GM19240 (cell line): ENCODE results near the gene SRGAP1.
"Not testable (repeated sequence)": the region's sequence is repeated elsewhere in the genome, so short reads cannot be mapped to it uniquely, and the experiment has no call there.

ENCODE experiments used
- DNase-seq: peaks from one replicate; pipeline ENCODE4 v3.0.0; 2011; ENCODE audit warnings: low spot score; ENCODE audit not compliant: insufficient read length

Gene SRGAP1

GRCh38 chr12:64004641-64005040, 160.1 kb downstream of the SRGAP1 start:
- no peak for DNase-seq

DNA sequence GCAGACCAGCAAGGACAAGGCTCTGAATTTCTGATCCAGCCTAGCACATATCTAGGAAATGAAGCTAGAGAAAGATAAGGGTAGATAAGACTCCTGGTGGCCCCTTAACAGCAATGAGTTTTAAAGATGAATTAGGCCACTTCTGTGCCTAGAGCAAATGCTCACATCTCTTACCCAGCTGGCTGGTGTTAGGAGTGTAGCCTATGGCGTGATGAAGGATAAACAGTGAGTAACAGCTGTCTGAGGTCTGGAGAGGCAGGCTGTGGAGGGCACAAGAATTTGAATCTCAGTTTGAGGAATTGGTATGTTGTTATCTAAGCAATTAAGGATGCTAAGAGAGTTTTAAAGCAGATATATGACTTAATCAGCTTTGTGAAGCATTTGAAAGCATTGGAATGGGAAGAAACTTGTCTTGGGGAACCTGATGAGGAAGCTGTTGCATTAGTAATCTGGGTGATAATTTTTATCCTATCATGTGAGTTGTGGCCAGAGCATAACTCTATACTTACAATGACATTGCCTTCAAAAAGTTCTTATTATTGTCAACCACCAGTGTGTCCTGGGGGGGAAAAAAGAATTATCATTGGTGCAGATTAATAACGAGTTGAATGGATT, 161.8 kb downstream of the SRGAP1 start:
- DNase-seq = no peak

DNA sequence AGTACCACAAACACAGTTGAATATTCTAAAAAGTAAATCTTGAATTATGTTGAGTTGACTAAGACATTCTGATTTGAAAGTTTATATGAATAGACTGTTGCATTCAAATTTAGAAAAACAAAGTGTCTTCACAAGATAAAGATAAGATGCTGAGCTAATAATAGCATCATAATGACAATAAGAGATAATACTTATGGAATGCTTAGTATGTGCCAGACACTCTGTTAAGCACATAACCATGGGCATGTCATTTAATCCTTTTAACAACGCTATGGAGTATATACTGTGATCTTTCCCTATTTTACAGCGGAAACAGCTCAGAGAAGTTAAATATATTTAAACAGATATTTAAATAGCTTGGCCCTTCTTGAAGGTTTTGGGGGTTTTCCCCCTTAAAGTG, 163.4 kb downstream of the SRGAP1 start:
- no peak for DNase-seq

DNA sequence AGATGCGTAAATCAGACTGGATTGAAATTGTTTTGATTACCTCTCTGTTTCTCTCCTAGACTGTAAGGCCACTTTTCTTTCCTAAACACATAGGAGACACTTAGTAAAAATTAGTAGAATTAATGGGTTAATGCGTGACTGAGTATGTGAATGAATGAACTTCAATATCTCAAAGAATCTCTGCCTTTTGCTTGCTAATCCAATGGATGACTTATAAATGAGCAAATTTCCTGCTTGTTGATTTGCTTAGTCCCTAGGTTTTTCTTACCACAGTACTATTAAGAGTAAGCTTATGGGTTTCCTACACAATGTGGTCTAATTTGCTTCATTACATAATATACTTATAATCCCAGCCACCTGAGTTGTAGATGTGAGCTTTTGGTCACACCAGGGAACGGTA, 164.1 kb downstream of the SRGAP1 start:
- DNase-seq = no peak

- DNase-seq = no peak
Measured at GRCh38 chr12:64009321-64010068, 165.0 kb downstream of the SRGAP1 start.

DNA sequence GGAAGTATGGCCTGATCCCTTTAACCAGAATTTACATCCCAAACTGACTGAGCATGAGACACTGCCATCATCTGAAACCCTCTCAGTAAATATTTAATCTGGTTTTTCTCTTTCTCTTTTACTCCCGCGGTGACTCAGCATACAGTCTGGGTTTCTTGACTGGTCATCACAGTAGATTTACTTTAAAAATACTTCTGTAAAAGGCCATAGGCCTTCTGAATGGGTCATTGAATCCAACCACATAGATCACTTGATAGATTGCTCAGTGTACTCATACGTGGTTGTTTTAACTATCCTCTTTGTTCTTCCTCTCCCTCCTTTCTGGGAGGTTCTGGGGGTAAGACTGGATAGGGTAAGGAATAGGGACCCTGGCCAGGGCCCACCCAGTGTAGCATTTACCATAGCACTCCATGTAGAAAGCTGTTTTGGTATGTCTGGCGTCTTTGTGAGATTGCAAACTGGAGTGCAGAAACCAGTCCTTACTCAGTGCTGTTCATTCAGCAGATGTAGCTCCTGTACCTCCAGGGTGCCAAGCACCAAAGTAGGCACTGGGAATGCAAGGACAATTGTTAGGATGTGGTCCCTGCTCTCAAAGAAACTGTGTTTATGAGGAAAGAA, 165.7 kb downstream of the SRGAP1 start:
- DNase-seq = no peak

DNA sequence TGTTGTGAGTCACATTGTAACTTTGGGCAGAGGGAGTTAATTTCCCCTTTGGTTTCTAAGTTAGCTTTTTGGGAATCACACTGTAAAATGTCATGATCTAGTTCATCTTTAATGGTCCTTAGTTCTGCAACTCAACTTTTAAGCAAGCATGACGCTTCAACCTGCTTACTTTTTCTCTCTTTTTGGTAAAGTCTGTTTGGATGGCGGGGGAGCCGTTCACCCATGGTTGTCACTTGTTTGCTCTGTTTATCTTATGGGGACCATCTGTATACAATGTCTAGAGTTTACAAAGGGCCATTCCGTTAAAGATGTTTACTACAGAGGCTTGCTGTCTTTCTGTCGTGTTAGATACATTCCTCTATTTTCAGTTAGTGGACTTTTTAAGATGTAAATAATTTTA, 172.0 kb downstream of the SRGAP1 start:
- no peak for DNase-seq

- not testable (repeated sequence) for DNase-seq
Measured at GRCh38 chr12:64018116-64018515, 173.6 kb downstream of the SRGAP1 start.

DNA sequence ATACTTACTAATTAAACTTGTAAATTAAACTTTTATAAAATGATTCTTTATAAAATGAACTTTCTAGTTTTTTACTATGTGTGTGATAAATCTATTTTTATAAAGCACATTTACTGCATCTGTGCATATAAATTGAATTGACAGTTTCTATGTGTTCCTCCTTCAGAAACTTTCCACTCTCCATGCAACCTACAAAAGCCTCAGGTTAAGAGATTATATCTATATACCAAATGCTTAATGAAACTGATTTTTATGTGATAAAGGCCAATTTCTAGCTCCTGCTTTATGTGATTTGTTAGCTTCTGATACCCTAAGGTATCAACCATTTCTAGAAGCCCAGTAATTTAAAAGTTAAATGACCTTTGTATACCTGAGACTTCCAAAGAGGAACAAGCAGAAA, 174.0 kb downstream of the SRGAP1 start:
- DNase-seq = no peak

DNA sequence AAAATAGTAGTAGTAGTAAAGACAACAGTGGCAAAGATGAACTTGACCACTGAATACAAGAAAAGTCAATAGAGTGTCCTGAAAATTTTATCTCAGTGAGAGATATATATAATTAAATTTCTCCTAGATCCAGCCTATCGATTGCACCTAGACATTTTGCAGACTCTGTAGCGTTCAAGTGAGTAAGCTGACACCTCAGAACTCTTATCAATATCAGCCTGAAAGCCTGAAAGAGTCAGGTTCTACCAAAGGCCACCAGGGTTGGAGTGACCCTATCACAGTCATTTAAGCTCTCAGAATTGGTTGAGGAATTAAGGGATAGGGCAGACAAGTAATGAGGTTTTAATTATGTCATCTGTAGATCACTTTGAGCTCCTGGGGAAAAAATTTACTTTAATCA, 174.6 kb downstream of the SRGAP1 start:
- DNase-seq = no peak

- DNase-seq = no peak
Measured at GRCh38 chr12:64019654-64020053, 175.2 kb downstream of the SRGAP1 start.

DNA sequence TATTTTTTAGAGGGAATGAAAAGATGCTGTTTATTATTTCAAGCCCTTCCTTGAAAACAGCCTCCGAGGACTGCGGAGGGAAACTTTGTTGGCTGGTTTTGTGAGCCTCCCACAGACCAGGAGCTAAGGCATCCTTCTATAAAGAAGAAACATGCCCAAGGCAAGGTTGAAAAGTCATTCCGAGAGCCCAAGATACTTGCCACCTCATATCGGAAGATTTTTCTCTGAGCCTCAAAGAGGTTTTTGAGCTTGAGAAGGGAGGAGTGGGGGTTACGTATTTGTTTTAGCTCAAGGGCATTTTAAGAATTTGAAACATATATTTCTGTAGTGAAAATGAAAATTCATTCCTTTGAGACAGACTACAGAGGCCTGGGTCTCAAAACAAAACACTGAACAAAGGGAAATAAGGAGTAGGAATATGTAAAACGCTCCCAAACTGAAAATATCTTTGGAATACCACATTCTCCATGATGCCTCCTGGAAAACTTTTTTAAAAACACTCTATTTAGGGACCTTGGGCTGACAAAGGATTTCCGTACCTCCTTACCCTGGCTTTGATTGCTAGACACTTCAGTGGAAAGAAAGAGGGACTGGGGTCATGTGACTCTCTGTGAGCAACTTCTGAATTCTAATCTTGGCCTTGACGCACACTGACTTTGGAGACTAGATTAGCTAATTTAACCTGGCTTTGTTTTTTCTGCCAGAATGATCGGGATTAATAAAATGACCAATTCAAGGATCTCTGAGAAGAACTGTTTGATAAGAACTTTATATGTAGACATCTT, 180.9 kb downstream of the SRGAP1 start:
- DNase-seq = no peak

DNA sequence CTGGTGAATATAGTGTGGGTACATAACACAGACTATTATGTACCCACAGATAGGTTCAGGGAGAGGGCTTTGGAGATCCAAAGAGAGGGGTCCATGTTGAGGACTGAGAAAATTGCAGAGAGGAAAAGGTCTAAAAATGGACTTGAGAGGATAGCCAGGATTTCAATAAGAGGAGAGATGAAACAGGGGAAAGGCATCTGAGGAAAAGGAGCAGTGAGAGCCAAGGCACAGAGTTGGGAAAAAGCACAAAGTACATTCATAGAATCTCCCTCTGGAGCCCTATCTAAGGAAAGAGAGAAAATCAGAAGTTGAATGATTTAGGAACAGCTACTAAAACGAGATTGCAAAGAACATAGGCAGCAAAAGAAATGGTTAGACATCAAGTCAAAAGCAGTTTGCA, 182.8 kb downstream of the SRGAP1 start:
- no peak for DNase-seq

DNA sequence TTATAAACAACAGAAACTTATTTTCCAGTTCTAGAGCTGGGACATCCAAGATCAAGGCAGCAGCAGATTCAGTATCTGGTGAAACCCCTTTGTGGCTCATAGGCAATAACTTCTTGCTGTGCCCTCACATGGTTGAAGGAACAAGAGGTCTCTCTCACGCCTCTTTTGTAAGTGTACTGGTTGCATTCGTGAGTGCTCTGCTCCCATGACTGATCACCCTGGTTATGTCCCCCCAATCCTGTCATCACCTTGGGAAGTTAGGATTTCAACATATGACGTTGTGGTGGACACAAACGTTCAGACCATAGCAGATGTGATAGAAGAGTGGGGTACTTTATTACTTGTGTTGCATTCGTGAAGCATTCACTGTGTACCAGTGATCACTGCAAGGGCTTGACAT, 184.0 kb downstream of the SRGAP1 start:
- no peak for DNase-seq

GRCh38 chr12:64029013-64029857, 184.7 kb downstream of the SRGAP1 start:
- no peak for DNase-seq

- no peak for DNase-seq
Measured at GRCh38 chr12:64030155-64030554, 185.7 kb downstream of the SRGAP1 start.

DNA sequence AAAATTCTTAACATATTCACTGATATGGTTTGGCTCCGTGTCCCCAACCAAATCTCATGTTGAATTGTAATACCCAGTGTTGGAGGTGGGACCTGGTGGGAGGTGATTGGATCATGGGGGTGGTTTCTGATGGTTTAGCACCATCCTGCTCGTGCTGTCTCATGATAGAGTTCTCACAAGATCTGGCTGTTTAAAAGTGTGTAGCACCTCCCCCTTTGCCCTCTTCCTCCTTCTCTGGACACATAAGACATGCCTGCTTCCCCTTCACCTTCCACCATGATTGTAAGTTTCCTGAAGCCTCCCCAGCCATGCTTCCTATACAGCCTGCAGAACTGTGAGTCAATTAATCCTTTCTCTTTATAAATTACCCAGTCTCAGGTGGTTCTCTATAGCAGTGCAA, 189.6 kb downstream of the SRGAP1 start:
- not testable (repeated sequence) for DNase-seq

DNA sequence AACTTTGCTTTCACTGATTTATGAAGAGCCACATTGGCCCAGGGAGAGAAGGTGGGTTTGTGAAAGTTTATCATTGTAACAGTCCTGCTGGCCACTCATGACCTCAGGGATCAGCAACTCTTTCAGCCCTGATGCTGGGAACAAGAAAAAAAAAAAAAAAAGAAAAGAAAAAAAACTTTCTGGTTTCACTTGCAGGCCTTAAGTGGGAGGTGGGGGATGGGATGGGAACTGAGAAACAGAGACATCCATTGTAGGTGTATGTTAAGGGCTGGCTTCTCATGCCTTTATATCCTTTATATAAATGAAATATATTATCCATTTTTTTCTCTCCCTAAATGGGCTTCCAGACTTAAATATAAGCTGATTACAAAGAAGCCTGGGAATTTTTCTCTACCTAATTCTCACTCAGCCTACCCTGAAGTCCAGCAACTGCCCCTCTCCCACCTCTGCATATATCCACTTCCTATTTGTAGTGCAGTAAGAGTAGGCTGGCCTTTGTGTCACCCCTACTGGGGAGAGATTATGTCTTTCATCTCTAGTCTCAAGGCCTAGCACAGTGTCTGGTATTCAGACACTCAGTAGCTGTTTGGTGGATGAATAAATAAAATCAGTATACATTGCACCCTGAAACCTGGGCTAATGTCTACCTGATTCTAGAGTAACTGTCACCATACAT, 190.5 kb downstream of the SRGAP1 start:
- no peak for DNase-seq

- no peak for DNase-seq
Measured at GRCh38 chr12:64036414-64036813, 191.9 kb downstream of the SRGAP1 start.

DNA sequence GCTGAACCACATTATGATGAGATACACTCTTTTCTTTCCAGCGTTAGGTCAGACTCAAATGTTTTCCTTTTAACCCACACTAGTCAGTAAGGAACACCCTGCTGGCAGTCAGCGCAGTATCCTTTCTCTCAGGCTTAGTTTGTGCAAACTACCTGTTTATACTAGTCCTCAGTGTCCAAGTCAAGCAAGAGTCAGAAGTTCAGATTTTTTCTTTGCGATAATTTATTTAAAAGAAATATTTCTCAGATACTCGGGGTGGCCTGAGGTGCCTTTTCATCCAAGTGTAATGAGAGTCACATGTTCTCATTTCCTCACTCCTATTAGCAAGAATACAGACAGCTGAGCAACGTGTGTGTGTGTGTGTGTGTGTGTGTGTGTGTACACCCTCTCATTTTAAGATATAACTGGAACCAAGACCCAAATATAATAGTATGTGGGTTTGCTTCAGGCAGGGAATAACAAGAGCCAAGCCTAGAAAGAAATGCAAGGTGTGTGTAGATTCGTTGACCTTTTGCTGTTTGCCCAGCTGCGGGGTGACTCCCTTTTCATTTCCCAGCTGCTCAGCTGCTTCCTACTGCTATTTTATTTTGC, 194.9 kb downstream of the SRGAP1 start:
- DNase-seq = no peak
